Kidney (tissue), 14 donors: ENCODE data around the gene RIN3. TPM values are rescaled to one million over a fixed set of nuclear protein-coding genes. Genes with fewer than 3 reads are reported as not detected.

Source experiments
- DNase-seq, 5 donors: peaks; one replicate each; pipeline ENCODE4 v3.0.0-alpha.2; 2013 to 2020
- FAIRE-seq: peaks from 2 replicates; lab custom pipeline; 2012; peaks lifted over from hg19 to GRCh38; lab: Jason Lieb, UNC
- H3K27ac ChIP-seq, 2 donors: one replicate each; pipeline ENCODE4 v1.7.0; 2013; ENCODE audit warnings: low read depth in 2 of 2, low read length in 2 of 2, inconsistent platforms in 1 of 2
- H3K27me3 ChIP-seq: one replicate; pipeline ENCODE4 v1.7.1; 2013; ENCODE audit warnings: low read length, inconsistent platforms; ENCODE audit not compliant: control insufficient read depth, insufficient read depth
- H3K36me3 ChIP-seq, 3 donors: one replicate each; pipeline versions ENCODE4 v1.7.0 to v1.7.1; 2013; ENCODE audit warnings: low read length in 3 of 3, control low read depth in 1 of 3, inconsistent platforms in 1 of 3; ENCODE audit not compliant: insufficient read depth in 3 of 3, control insufficient read depth in 2 of 3
- H3K4me1 ChIP-seq, 3 donors: one replicate each; pipeline versions ENCODE4 v1.7.0 to v1.7.1; 2013; ENCODE audit warnings: low read length in 3 of 3, inconsistent platforms in 1 of 3, low read depth in 1 of 3; ENCODE audit not compliant: control insufficient read depth in 2 of 3, insufficient read depth in 2 of 3
- H3K4me3 ChIP-seq, 3 donors: one replicate each; pipeline versions ENCODE4 v1.7.0 to v1.8.1; 2013; ENCODE audit warnings: low read length in 3 of 3, control low read depth in 1 of 3, inconsistent platforms in 1 of 3
- H3K9ac ChIP-seq, 3 donors: one replicate each; pipeline versions ENCODE4 v1.7.0 to v1.7.1; 2013; ENCODE audit warnings: low read length in 3 of 3, control low read depth in 1 of 3, inconsistent platforms in 1 of 3
- H3K9me3 ChIP-seq, 3 donors: one replicate each; pipeline versions ENCODE4 v1.7.0 to v1.7.1; 2013; ENCODE audit warnings: low read length in 3 of 3, control low read depth in 1 of 3, inconsistent platforms in 1 of 3; ENCODE audit not compliant: control insufficient read depth in 2 of 3, insufficient read depth in 1 of 3
- CTCF ChIP-seq: IDR thresholded peaks from 3 replicates; pipeline ENCODE4 v1.5.1; 2012; ENCODE audit warnings: mild to moderate bottlenecking, moderate library complexity, borderline replicate concordance; ENCODE audit not compliant: insufficient read depth; ENCODE audit errors: extremely low read depth
- intact Hi-C: fragments of 100-400 bp; cut with DNase I; formaldehyde crosslinking; loops from one replicate; pipeline ENCODE4 v1.11.1; 2022
- polyA plus RNA-seq: library from polyadenylated mRNA; stranded (reverse); fragments of 350-450 nt; fragmentation: Illumina TruSeq; extraction: RNeasy Lipid Tissue Mini Kit (QIAGEN cat#74804); gene quantifications from one replicate; pipeline ENCODE4 v1.2.3, GENCODE V29; 2014; ENCODE audit warnings: low read depth, low replicate concordance; ENCODE audit not compliant: insufficient read depth
- total RNA-seq: library from RNA; stranded (reverse); fragmentation: NEBNext Ultra II Directional; extraction: Animal tissue kit (Norgen Biotek cat#: 25700); gene quantifications from one replicate; pipeline ENCODE4 v1.2.1, GENCODE V29; 2021
- donor health status: control.
- donor health status: control.
- donor health status: control.
- donor health status: control.
- donor health status: control.
- donor health status: DM: yes; HTN: yes; CAD: no.
- donor health status: Normal renal cell carcinoma (clear cell type).

Gene RIN3
- total and polyA plus RNA-seq, 2 donors from 2014 or later: 7.1 to 30.4 TPM

GRCh38 chr14:92505826-92506225 lies 7.8 kb upstream of the RIN3 start:
- Histone ChIP-seq H3K9ac (no peak overlapping the region), H3K4me3 (no peak overlapping the region), H3K27me3 (no peaks in the 10 kb centered on the region), H3K4me1 (peaks cover 0 to 2% (median 0%) of the 10 kb centered on the region in 3 donors), H3K27ac (no peak overlapping the region), H3K9me3 (no peaks in the 10 kb centered on the region), H3K36me3 (no peaks in the 10 kb centered on the region)
- intact Hi-C loops: no loop called here
- no peak for TF ChIP-seq CTCF
- FAIRE-seq: no peak
- no peak for DNase-seq

GRCh38 chr14:92506231-92506630 lies 7.3 kb upstream of the RIN3 start:
- peaks cover 0 to 2% (median 0%) of the 10 kb centered on the region in 3 donors for H3K4me1 ChIP-seq
- no peak overlapping the region for H3K27ac ChIP-seq
- intact Hi-C loops: no loop called here
- no peaks in the 10 kb centered on the region for H3K9me3 ChIP-seq
- FAIRE-seq (no peak), DNase-seq (no peak)
- H3K36me3 ChIP-seq: no peaks in the 10 kb centered on the region
- H3K9ac ChIP-seq: no peak overlapping the region
- H3K4me3 ChIP-seq: no peak overlapping the region
- no peaks in the 10 kb centered on the region for H3K27me3 ChIP-seq
- no peak for TF ChIP-seq CTCF

GRCh38 chr14:92507174-92507768 lies 6.3 kb upstream of the RIN3 start:
- TF ChIP-seq CTCF: no peak
- no peaks in the 10 kb centered on the region for H3K36me3 ChIP-seq
- no peak overlapping the region for H3K27ac ChIP-seq
- DNase-seq (peak in 1 of 5 donors; percentile 14), FAIRE-seq (no peak)
- H3K9ac ChIP-seq: no peak overlapping the region
- intact Hi-C loops: no loop called here
- no peaks in the 10 kb centered on the region for H3K27me3 ChIP-seq
- peaks cover 0 to 2% (median 0%) of the 10 kb centered on the region in 3 donors for H3K4me1 ChIP-seq
- H3K9me3 ChIP-seq: no peaks in the 10 kb centered on the region
- no peak overlapping the region for H3K4me3 ChIP-seq

- FAIRE-seq: no peak
These were observed 2.6 kb upstream of the RIN3 start for GRCh38 chr14:92510972-92511371.

More at GRCh38 chr14:92510972-92511371, 2.6 kb upstream of the RIN3 start:
- DNase-seq: no peak
- intact Hi-C loops: no loop called here
- Histone ChIP-seq H3K27me3 (no peaks in the 10 kb centered on the region), H3K36me3 (no peaks in the 10 kb centered on the region), H3K9me3 (no peaks in the 10 kb centered on the region), H3K9ac (no peak overlapping the region), H3K4me3 (no peak overlapping the region), H3K4me1 (peaks cover 0 to 4% (median 0%) of the 10 kb centered on the region in 3 donors), H3K27ac (no peak overlapping the region)
- no peak for TF ChIP-seq CTCF
